GM23338 (cell line): ENCODE results near the gene TAS2R14. TPM values are rescaled to one million over a fixed set of nuclear protein-coding genes. Genes with fewer than 3 reads are reported as not detected.

Experiments used
- ATAC-seq: fragments of 200-7000 bp; cut with Tn5 transposase; 3 replicates; pipeline ENCODE4 v1.9.1; 2020
- DNase-seq: peaks from one replicate; pipeline ENCODE4 v3.0.0-alpha.2; 2015; ENCODE audit warnings: low spot score
- H2AFZ ChIP-seq: fragments of 200-600 bp; sonication (generic); 2 replicates; pipeline ENCODE4 v1.8.0; 2016; ENCODE audit warnings: antibody characterized with exemption, mild to moderate bottlenecking, moderate library complexity
- H3F3A ChIP-seq: fragments of 200-600 bp; sonication (generic); replicated peaks from 2 replicates; pipeline ENCODE4 v1.8.0; 2017; ENCODE audit warnings: antibody characterized with exemption, mixed run types, low read depth
- H3K27ac ChIP-seq: fragments of 200-600 bp; sonication (generic); 2 replicates; pipeline ENCODE4 v1.6.1; 2016; ENCODE audit warnings: low read depth
- H3K27me3 ChIP-seq: fragments of 200-600 bp; sonication (generic); 2 replicates; pipeline ENCODE4 v1.8.0; 2016; ENCODE audit warnings: mild to moderate bottlenecking, mixed run types, moderate library complexity; ENCODE audit not compliant: insufficient read depth
- H3K36me3 ChIP-seq: fragments of 200-600 bp; sonication (generic); 2 replicates; pipeline ENCODE4 v1.8.0; 2016; ENCODE audit warnings: mild to moderate bottlenecking; ENCODE audit not compliant: insufficient read depth
- H3K4me1 ChIP-seq: fragments of 200-600 bp; sonication (generic); 2 replicates; pipeline ENCODE4 v1.8.0; 2016; ENCODE audit warnings: mild to moderate bottlenecking, moderate library complexity; ENCODE audit not compliant: insufficient read depth
- H3K4me2 ChIP-seq: fragments of 200-600 bp; sonication (generic); 2 replicates; pipeline ENCODE4 v1.7.1; 2017; ENCODE audit warnings: mixed run types
- H3K4me3 ChIP-seq: fragments of 200-600 bp; sonication (generic); 2 replicates; pipeline ENCODE4 v1.6.1; 2016; ENCODE audit warnings: mixed run types
- H3K79me2 ChIP-seq: fragments of 200-600 bp; sonication (generic); replicated peaks from 2 replicates; pipeline ENCODE4 v1.8.0; 2017; ENCODE audit warnings: mild to moderate bottlenecking; ENCODE audit not compliant: insufficient read depth
- H3K9me2 ChIP-seq: fragments of 200-600 bp; sonication (generic); 2 replicates; pipeline ENCODE4 v1.8.0; 2017; ENCODE audit not compliant: insufficient read depth
- H4K20me1 ChIP-seq: fragments of 200-600 bp; sonication (generic); replicated peaks from 2 replicates; pipeline ENCODE4 v1.8.0; 2017; ENCODE audit warnings: mild to moderate bottlenecking; ENCODE audit not compliant: insufficient read depth
- H3K27ac Mint-ChIP-seq: 2 replicates; pipeline ENCODE4 v1.8.0; 2020; ENCODE audit warnings: inconsistent platforms, mild to moderate bottlenecking, moderate library complexity, mixed read lengths
- H3K27me3 Mint-ChIP-seq: 3 replicates; pipeline ENCODE4 v1.8.0; 2022; ENCODE audit warnings: low read depth, mild to moderate bottlenecking, moderate library complexity, mixed read lengths, inconsistent platforms; ENCODE audit not compliant: insufficient read depth, poor library complexity
- H3K36me3 Mint-ChIP-seq: 3 replicates; pipeline ENCODE4 v1.8.0; 2021; ENCODE audit warnings: low read depth, mild to moderate bottlenecking, inconsistent platforms, moderate library complexity, mixed read lengths
- H3K4me1 Mint-ChIP-seq: 3 replicates; pipeline ENCODE4 v1.8.0; 2020; ENCODE audit warnings: mild to moderate bottlenecking, inconsistent platforms, mixed read lengths
- H3K4me3 Mint-ChIP-seq: 3 replicates; pipeline ENCODE4 v1.8.0; 2021; ENCODE audit warnings: moderate library complexity, mild to moderate bottlenecking, inconsistent platforms, mixed read lengths
- H3K9me3 Mint-ChIP-seq: 3 replicates; pipeline ENCODE4 v1.8.0; 2020; ENCODE audit warnings: moderate library complexity, mild to moderate bottlenecking, inconsistent platforms, mixed read lengths
- CREB1 ChIP-seq: fragments of 250-450 bp; sonication (Bioruptor Pico); IDR thresholded peaks from 2 replicates; pipeline ENCODE4 v1.5.0; 2020; ENCODE audit warnings: low read depth, mild to moderate bottlenecking, moderate library complexity
- CTCF ChIP-seq, 2 experiments: fragments of 200-600 bp in 1 of 2; sonication (generic) in 1 of 2; conservative IDR thresholded peaks; 2 replicates each; pipeline versions ENCODE4 v1.5.1 to v1.6.1; 2016 to 2017; ENCODE audit warnings: antibody characterized with exemption in 2 of 2, low read depth in 2 of 2, mild to moderate bottlenecking in 2 of 2, moderate library complexity in 1 of 2
- EZH2 ChIP-seq: fragments of 200-600 bp; sonication (generic); IDR thresholded peaks from one replicate; pipeline ENCODE4 v1.8.0; 2017; ENCODE audit warnings: antibody characterized with exemption, mild to moderate bottlenecking, low read depth; ENCODE audit not compliant: unreplicated experiment
- EZH2phosphoT487 ChIP-seq: fragments of 200-600 bp; sonication (generic); IDR thresholded peaks from one replicate; pipeline ENCODE4 v1.8.1; 2018; ENCODE audit warnings: antibody characterized with exemption; ENCODE audit not compliant: unreplicated experiment
- JUNB ChIP-seq: IDR thresholded peaks from one replicate; pipeline ENCODE4 v1.6.1; 2016; ENCODE audit warnings: antibody characterized with exemption; ENCODE audit not compliant: unreplicated experiment
- NANOG ChIP-seq: IDR thresholded peaks from 2 replicates; pipeline ENCODE4 v1.6.1; 2016; ENCODE audit warnings: antibody characterized with exemption, borderline replicate concordance
- POLR2AphosphoS5 ChIP-seq: IDR thresholded peaks from 2 replicates; pipeline ENCODE4 v1.6.1; 2016; ENCODE audit warnings: antibody characterized with exemption, low read depth
- STAT1 ChIP-seq: IDR thresholded peaks from one replicate; pipeline ENCODE4 v1.6.1; 2016; ENCODE audit warnings: antibody characterized with exemption; ENCODE audit not compliant: unreplicated experiment
- ZNF114 ChIP-seq: fragments of 250-450 bp; sonication (Bioruptor Pico); IDR thresholded peaks from 2 replicates; pipeline ENCODE4 v1.5.0; 2020; ENCODE audit warnings: mild to moderate bottlenecking, moderate library complexity
- ZNF331 ChIP-seq: fragments of 250-450 bp; sonication (Bioruptor Pico); IDR thresholded peaks from 2 replicates; pipeline ENCODE4 v1.5.0; 2020; ENCODE audit warnings: low read depth, mild to moderate bottlenecking, moderate library complexity
- ZNF462 ChIP-seq: fragments of 250-450 bp; sonication (Bioruptor Pico); IDR thresholded peaks from 2 replicates; pipeline ENCODE4 v1.5.0; 2020; ENCODE audit warnings: mild to moderate bottlenecking, moderate library complexity
- polyA plus RNA-seq: library from polyadenylated mRNA; unstranded; fragments of >200 nt; fragmentation: Nextera tagmentation; extraction: Ambion mirVana; gene quantifications from 2 replicates; pipeline ENCODE4 v1.2.1, GENCODE V29; 2016
- total RNA-seq: library from RNA; depleted of rRNA; stranded (reverse); fragments of >200 nt; shearing (Covaris generic); gene quantifications from 2 replicates; pipeline ENCODE4 v1.2.3, GENCODE V29; 2014
- TF ChIP-seq, protein P1 (sequence below): IDR thresholded peaks from one replicate; pipeline ENCODE4 v1.6.1; 2018; ENCODE audit warnings: antibody characterized with exemption; ENCODE audit not compliant: unreplicated experiment
- TF ChIP-seq, protein P2 (sequence below): IDR thresholded peaks from 2 replicates; pipeline ENCODE4 v1.6.1; 2016; ENCODE audit warnings: antibody characterized with exemption

The TAS2R14 gene
- total and polyA plus RNA-seq, 2 experiments from 2014 or later, result 2.6 to 5.9 TPM

GRCh38 chr12:10956085-10956484 is 17.0 kb upstream of the TAS2R14 start:
- no peaks in the 10 kb centered on the region for H3K36me3 ChIP-seq
- no peak overlapping the region for H3K4me3 ChIP-seq
- no peak overlapping the region for H3K27ac Mint-ChIP-seq
- no peaks in the 10 kb centered on the region for H3K27me3 Mint-ChIP-seq
- no peaks in the 10 kb centered on the region for H3K4me1 ChIP-seq
- H4K20me1 ChIP-seq, result no peaks in the 10 kb centered on the region; the same call in 1 of the 2 replicates
- H3K27ac ChIP-seq, result no peak overlapping the region
- H3K36me3 Mint-ChIP-seq, result peaks cover 10% of the 10 kb centered on the region; the same call in 2 of the 3 replicates
- no peaks in the 10 kb centered on the region for H3K9me2 ChIP-seq
- H2AFZ ChIP-seq, result no peak overlapping the region
- no peaks in the 10 kb centered on the region for H3F3A ChIP-seq
- H3K4me2 ChIP-seq, result no peak overlapping the region
- H3K4me1 Mint-ChIP-seq, result no peaks in the 10 kb centered on the region; the same call in 2 of the 3 replicates
- no peak for DNase-seq
- ATAC-seq, result no peak
- peaks cover 20% of the 10 kb centered on the region for H3K79me2 ChIP-seq
- H3K27me3 ChIP-seq, result no peaks in the 10 kb centered on the region
- TF ChIP-seq JUNB, result no peak
- no peak for TF ChIP-seq POLR2AphosphoS5
- no peak for TF ChIP-seq CREB1 (CRISPR knock-in tag)
- TF ChIP-seq EZH2phosphoT487, result no peak
- no peak for TF ChIP-seq ZNF331 (CRISPR knock-in tag)
- TF ChIP-seq ZNF462, result no peak
- no peak for TF ChIP-seq ZNF114 (CRISPR knock-in tag)
- TF ChIP-seq, protein P1, sequence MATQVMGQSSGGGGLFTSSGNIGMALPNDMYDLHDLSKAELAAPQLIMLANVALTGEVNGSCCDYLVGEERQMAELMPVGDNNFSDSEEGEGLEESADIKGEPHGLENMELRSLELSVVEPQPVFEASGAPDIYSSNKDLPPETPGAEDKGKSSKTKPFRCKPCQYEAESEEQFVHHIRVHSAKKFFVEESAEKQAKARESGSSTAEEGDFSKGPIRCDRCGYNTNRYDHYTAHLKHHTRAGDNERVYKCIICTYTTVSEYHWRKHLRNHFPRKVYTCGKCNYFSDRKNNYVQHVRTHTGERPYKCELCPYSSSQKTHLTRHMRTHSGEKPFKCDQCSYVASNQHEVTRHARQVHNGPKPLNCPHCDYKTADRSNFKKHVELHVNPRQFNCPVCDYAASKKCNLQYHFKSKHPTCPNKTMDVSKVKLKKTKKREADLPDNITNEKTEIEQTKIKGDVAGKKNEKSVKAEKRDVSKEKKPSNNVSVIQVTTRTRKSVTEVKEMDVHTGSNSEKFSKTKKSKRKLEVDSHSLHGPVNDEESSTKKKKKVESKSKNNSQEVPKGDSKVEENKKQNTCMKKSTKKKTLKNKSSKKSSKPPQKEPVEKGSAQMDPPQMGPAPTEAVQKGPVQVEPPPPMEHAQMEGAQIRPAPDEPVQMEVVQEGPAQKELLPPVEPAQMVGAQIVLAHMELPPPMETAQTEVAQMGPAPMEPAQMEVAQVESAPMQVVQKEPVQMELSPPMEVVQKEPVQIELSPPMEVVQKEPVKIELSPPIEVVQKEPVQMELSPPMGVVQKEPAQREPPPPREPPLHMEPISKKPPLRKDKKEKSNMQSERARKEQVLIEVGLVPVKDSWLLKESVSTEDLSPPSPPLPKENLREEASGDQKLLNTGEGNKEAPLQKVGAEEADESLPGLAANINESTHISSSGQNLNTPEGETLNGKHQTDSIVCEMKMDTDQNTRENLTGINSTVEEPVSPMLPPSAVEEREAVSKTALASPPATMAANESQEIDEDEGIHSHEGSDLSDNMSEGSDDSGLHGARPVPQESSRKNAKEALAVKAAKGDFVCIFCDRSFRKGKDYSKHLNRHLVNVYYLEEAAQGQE, result no peak
- TF ChIP-seq CTCF (conservative IDR thresholded peaks at IDR 0.05; ENCODE audit: low read depth in 2 of 2), result no peak
- TF ChIP-seq EZH2, result no peak
- no peak for TF ChIP-seq STAT1
- TF ChIP-seq, protein P2, sequence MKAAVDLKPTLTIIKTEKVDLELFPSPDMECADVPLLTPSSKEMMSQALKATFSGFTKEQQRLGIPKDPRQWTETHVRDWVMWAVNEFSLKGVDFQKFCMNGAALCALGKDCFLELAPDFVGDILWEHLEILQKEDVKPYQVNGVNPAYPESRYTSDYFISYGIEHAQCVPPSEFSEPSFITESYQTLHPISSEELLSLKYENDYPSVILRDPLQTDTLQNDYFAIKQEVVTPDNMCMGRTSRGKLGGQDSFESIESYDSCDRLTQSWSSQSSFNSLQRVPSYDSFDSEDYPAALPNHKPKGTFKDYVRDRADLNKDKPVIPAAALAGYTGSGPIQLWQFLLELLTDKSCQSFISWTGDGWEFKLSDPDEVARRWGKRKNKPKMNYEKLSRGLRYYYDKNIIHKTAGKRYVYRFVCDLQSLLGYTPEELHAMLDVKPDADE, result no peak
- TF ChIP-seq NANOG, result no peak
- peaks cover 7% of the 10 kb centered on the region for H3K9me3 Mint-ChIP-seq
- no peak overlapping the region for H3K4me3 Mint-ChIP-seq
